ENCODE results near the gene SLC41A2.

The SLC41A2 gene

DNA sequence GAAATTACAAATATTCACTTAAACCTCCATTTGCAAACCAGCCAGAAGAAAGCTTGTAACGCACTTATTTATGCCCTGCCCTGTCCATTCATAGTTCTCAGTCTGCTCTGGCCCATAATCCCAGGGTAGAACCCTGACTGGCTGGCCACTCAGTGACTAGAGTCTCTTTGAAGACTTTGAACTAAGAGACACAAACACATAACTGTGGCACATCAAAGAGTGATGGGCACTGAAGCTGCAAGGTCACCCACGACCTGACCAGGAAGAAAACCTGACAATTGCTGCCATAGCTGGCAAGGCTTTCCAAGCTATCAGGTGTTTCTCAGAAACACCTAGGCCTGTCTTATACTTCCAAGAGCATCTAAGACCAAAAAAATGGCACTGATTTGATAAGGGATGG lies 28.7 kb downstream of the SLC41A2 start:
- DNase-seq (ENCODE audit: low read depth) = no peak

- no peak for DNase-seq (ENCODE audit: low read depth)
Measured at GRCh38 chr12:104928036-104928745, 29.9 kb downstream of the SLC41A2 start.

DNA sequence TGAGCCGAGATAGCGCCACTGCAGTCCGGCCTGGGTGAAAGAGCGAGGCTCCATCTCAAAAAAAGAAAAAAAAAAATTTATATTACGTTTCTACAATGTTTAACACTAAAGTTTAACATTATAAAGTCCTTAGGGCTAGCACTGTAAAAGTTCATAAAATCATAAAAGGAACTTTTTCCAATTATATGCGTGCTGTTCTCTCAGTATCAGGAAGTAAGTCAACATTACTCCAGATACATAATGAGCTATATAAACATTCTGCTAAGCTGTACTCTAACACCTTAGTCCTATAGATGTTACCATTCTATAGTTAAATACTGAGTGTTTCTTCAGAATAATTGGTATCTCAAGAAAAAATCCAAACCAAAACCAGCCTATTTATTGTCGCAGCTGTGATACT lies 32.6 kb downstream of the SLC41A2 start:
- no peak for DNase-seq (ENCODE audit: low read depth)

DNA sequence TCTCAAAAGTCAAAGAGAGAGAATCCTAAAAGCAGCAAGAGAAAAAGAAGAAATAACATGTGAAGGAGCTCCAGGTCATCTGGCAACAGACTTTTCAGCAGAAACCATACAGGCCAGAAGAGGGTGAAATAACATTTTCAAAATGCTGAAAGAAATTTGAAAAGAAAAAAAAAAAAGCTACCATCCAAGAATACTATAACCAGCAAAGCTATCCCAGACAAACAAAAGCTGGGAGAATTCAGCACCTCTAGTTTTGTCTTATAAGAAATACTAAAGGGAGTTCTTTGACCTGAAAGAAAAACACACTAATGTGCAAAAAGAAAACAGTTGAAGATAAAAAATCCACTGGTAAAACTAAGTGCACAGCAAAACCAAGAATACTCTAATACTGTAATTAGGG lies 36.8 kb downstream of the SLC41A2 start:
- DNase-seq (ENCODE audit: low read depth) = no peak

- no peak for DNase-seq (ENCODE audit: low read depth)
Measured at GRCh38 chr12:104911942-104912341, 46.1 kb downstream of the SLC41A2 start.

- no peak for DNase-seq (ENCODE audit: low read depth)
Measured at GRCh38 chr12:104910196-104910840, 47.8 kb downstream of the SLC41A2 start.

DNA sequence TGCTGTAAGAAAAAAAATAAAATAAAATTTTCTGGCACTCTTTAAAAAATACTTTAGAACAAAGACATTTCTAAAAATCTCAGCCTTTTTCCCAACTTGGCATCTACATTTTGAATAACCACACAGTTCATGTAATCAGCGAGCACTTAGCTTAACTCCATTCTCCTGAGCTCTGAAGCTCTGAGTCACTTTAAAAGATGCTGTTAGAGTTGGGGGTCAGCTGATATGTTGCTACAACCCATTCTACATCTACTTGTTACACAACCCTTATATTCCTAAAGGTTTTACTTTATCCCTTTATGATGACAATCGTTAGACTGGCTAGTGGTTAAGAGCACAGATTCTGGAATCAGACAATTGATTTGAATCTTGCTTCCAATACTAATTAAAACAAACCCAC lies 48.3 kb downstream of the SLC41A2 start:
- no peak for DNase-seq (ENCODE audit: low read depth)

Data from GM04503 (cell line).